Parathyroid adenoma (tissue), 2 donors: ENCODE data around the gene OPCML.

Experiments
- H2AFZ ChIP-seq: fragments of 300-600 bp; sonication (generic); one replicate; pipeline ENCODE4 v1.7.0; 2017; ENCODE audit warnings: antibody characterized with exemption, mild to moderate bottlenecking
- H3K27ac ChIP-seq: fragments of 300-600 bp; sonication (generic); one replicate; pipeline ENCODE4 v1.7.0; 2017
- H3K27me3 ChIP-seq: fragments of 300-600 bp; sonication (generic); one replicate; pipeline ENCODE4 v1.7.0; 2017; ENCODE audit warnings: low read length; ENCODE audit not compliant: control insufficient read depth, insufficient read depth
- H3K36me3 ChIP-seq: fragments of 300-600 bp; sonication (generic); one replicate; pipeline ENCODE4 v1.7.0; 2017; ENCODE audit warnings: low read length; ENCODE audit not compliant: control insufficient read depth, insufficient read depth
- H3K4me1 ChIP-seq: fragments of 300-600 bp; sonication (generic); one replicate; pipeline ENCODE4 v1.7.0; 2017; ENCODE audit warnings: control low read depth
- H3K4me2 ChIP-seq: fragments of 300-600 bp; sonication (generic); one replicate; pipeline ENCODE4 v1.7.0; 2017; ENCODE audit warnings: low read length
- H3K4me3 ChIP-seq: fragments of 300-600 bp; sonication (generic); one replicate; pipeline ENCODE4 v1.7.0; 2017; ENCODE audit warnings: low read depth, low read length
- H3K79me2 ChIP-seq: fragments of 300-600 bp; sonication (generic); one replicate; pipeline ENCODE4 v1.7.0; 2017; ENCODE audit warnings: control low read depth
- H3K9ac ChIP-seq: fragments of 300-600 bp; sonication (generic); one replicate; pipeline ENCODE4 v1.7.0; 2017; ENCODE audit warnings: mild to moderate bottlenecking
- H3K9me3 ChIP-seq: fragments of 300-600 bp; sonication (generic); one replicate; pipeline ENCODE4 v1.7.0; 2017; ENCODE audit warnings: low read length; ENCODE audit not compliant: control insufficient read depth
- TF ChIP-seq, protein P1 (sequence below): fragments of 300-600 bp; sonication (generic); IDR thresholded peaks from one replicate; pipeline ENCODE4 v1.7.0; 2017; ENCODE audit warnings: antibody characterized with exemption, mild to moderate bottlenecking
- donor health status: primary hyperparathyroidism.

Gene OPCML

DNA sequence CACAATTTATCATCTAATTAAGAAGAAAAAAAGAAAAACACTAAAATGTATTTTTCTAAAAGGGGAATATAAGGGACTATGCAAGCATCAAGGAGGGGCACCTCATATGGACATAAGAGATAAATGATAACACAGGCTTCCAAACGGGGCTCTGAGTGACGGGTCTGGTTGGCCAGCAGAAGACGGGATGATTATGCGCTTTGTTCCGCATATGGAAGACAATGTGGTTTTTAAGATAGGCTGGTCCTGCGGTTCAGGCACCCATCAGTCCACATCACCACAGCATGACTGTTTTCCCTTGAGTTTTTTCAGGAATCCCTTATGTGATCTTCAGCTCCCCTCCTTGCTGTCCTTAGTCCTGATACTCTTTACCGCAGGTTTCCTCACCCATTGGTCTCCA lies 404.6 kb downstream of the OPCML start:
- H3K4me3 ChIP-seq: no peak overlapping the region
- H3K79me2 ChIP-seq: no peaks in the 10 kb centered on the region

DNA sequence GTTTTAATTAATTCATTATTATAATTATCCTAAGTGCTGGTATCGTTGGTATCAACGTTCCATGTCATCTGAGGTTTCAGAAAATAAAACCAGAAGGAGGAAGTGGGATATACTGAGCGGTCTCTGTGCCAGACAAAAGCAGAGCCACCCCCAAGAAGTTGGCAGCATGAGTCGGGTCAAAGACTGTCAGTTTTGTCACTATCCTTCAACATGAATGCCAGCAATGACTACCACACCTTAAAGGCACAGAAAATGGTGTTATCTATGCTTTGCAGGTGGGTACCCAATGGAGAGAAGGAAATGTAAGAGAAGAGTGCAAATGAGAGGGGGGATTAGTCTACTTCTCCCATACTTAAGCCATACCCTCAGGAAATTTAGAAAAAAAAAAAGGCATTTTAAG lies 408.5 kb downstream of the OPCML start:
- Histone ChIP-seq H3K9me3 (no peaks in the 10 kb centered on the region), H3K9ac (no peak overlapping the region), H3K4me2 (no peak overlapping the region), H3K4me1 (no peaks in the 10 kb centered on the region), H2AFZ (no peak overlapping the region), H3K27ac (no peak overlapping the region), H3K79me2 (no peaks in the 10 kb centered on the region), H3K27me3 (no peaks in the 10 kb centered on the region), H3K36me3 (no peaks in the 10 kb centered on the region), H3K4me3 (no peak overlapping the region)
- TF ChIP-seq, protein P1, sequence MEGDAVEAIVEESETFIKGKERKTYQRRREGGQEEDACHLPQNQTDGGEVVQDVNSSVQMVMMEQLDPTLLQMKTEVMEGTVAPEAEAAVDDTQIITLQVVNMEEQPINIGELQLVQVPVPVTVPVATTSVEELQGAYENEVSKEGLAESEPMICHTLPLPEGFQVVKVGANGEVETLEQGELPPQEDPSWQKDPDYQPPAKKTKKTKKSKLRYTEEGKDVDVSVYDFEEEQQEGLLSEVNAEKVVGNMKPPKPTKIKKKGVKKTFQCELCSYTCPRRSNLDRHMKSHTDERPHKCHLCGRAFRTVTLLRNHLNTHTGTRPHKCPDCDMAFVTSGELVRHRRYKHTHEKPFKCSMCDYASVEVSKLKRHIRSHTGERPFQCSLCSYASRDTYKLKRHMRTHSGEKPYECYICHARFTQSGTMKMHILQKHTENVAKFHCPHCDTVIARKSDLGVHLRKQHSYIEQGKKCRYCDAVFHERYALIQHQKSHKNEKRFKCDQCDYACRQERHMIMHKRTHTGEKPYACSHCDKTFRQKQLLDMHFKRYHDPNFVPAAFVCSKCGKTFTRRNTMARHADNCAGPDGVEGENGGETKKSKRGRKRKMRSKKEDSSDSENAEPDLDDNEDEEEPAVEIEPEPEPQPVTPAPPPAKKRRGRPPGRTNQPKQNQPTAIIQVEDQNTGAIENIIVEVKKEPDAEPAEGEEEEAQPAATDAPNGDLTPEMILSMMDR: no peak

More for the DNA sequence above, 404.6 kb downstream of the OPCML start:
- Histone ChIP-seq H3K9me3 (no peaks in the 10 kb centered on the region), H3K27me3 (no peaks in the 10 kb centered on the region), H2AFZ (no peak overlapping the region), H3K4me1 (no peaks in the 10 kb centered on the region), H3K9ac (no peak overlapping the region), H3K27ac (no peak overlapping the region), H3K36me3 (no peaks in the 10 kb centered on the region), H3K4me2 (no peak overlapping the region)
- TF ChIP-seq, protein P1: no peak

DNA sequence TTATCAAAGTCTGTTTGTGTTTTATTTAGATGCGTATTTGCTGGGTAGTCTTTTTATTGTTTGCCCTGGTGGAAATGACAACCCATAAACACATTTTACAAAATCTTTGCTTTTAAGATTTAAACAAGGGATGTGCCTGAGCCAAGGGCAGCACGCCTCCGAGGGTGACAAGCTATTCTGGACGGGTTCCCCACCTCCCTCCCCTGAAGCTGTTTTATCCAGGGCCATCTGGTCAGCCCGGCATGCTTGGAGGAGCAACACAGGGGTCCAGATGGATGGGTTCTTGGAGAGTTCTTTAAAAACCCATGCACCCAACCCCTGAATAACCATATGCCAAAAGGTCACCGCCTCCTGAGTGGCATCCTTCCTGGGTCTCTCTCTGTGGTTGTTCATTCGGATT lies 408.9 kb downstream of the OPCML start:
- Histone ChIP-seq H3K4me2 (no peak overlapping the region), H3K4me3 (no peak overlapping the region), H3K27me3 (no peaks in the 10 kb centered on the region), H3K9ac (no peak overlapping the region), H3K27ac (no peak overlapping the region), H3K79me2 (no peaks in the 10 kb centered on the region), H3K36me3 (no peaks in the 10 kb centered on the region), H3K9me3 (no peaks in the 10 kb centered on the region), H2AFZ (no peak overlapping the region), H3K4me1 (no peaks in the 10 kb centered on the region)
- TF ChIP-seq, protein P1: no peak

- H2AFZ ChIP-seq: no peak overlapping the region
- TF ChIP-seq, protein P1: no peak
- H3K9ac ChIP-seq: no peak overlapping the region
- no peak overlapping the region for H3K4me2 ChIP-seq
- H3K27ac ChIP-seq: no peak overlapping the region
- H3K79me2 ChIP-seq: no peaks in the 10 kb centered on the region
- H3K4me3 ChIP-seq: no peak overlapping the region
- H3K36me3 ChIP-seq: no peaks in the 10 kb centered on the region
- no peaks in the 10 kb centered on the region for H3K4me1 ChIP-seq
- no peaks in the 10 kb centered on the region for H3K27me3 ChIP-seq
- H3K9me3 ChIP-seq: no peaks in the 10 kb centered on the region
These were observed 410.0 kb downstream of the OPCML start for GRCh38 chr11:133122256-133122655.

- Histone ChIP-seq H3K9me3 (no peaks in the 10 kb centered on the region), H3K4me2 (no peak overlapping the region), H3K9ac (no peak overlapping the region), H3K27me3 (no peaks in the 10 kb centered on the region), H3K79me2 (no peaks in the 10 kb centered on the region), H3K4me3 (no peak overlapping the region), H3K27ac (no peak overlapping the region), H2AFZ (no peak overlapping the region), H3K4me1 (no peaks in the 10 kb centered on the region), H3K36me3 (no peaks in the 10 kb centered on the region)
- TF ChIP-seq, protein P1: no peak
These were observed 413.6 kb downstream of the OPCML start for GRCh38 chr11:133118563-133119268.
